ENCODE data around the gene PHOX2A. TPM values are rescaled to one million over a fixed set of nuclear protein-coding genes. Genes with fewer than 3 reads are reported as not detected.

The PHOX2A gene
- polyA plus RNA-seq, 1 experiment = not detected

DNA sequence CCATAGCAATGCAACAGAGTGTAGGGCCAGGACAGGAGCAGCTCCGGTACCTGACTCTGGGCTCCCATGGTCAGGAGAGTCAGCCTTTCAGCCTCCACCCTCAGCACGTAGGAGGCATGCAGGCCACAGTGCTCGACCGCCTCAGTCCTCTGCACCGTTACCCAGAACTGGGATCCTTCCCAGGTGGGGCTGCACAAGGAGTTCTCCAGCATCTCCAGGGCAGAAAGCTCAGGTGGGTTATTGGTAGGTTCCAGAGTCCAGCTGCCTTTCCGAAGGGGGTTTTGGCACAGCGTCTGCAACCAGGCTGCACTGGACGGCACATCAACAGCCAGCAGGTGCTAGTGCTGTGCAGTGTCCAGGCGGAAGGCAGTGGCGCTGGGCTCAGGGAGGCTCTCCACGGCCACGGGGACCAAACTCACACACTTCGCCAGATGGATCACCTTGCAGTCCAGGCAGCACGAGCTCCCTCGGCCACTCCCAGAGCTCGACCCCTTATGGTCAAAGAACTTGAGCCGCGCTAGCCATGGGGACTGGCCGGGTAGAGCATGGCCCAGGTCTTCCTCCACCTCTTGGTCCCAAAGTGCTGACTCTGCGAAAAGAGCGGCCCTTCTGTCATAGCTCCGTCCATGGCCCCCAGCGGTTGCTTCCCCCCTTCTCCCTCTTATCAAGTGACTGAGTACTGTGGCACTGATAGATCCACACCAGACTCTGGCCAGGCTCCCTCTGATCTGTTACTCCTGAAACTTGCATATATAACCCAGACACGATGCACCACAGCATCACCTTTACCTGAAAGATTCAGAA, 6.9 kb upstream of the PHOX2A start:
- POLR2A ChIA-PET = no interaction called here

DNA sequence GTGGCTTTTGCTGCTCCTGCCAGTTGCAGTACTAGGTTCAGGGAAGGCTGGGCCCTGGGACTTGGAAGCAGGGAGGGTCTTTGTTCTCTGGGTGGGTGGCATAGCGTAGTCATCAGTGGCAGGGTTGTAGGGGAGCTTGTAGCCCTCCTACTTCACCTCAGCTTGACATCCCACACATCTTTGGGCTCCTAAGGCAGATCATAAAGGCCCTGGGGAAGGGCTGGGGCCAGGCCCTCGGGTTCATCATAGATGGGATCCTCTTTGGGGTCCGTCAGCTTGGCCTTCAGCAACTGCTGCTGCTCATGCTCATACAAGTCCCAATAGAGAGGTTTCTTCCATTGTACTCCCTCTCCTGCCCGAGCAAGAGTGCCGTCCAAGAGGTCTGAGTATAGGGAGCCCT, 6.0 kb upstream of the PHOX2A start:
- Histone ChIP-seq H3K36me3 (ENCODE audit: control insufficient read depth, insufficient read depth, low read length) (no peaks in the 10 kb centered on the region), H3K27me3 (ENCODE audit: control insufficient read depth, insufficient read depth, low read length) (peaks cover 29% of the 10 kb centered on the region), H3K4me3 (ENCODE audit: low read depth, low read length) (no peak overlapping the region)
- no peak for DNase-seq (ENCODE audit: low read depth)
- POLR2A ChIA-PET = no interaction called here
- CTCF ChIA-PET = no interaction called here
- TF ChIP-seq, protein P1, sequence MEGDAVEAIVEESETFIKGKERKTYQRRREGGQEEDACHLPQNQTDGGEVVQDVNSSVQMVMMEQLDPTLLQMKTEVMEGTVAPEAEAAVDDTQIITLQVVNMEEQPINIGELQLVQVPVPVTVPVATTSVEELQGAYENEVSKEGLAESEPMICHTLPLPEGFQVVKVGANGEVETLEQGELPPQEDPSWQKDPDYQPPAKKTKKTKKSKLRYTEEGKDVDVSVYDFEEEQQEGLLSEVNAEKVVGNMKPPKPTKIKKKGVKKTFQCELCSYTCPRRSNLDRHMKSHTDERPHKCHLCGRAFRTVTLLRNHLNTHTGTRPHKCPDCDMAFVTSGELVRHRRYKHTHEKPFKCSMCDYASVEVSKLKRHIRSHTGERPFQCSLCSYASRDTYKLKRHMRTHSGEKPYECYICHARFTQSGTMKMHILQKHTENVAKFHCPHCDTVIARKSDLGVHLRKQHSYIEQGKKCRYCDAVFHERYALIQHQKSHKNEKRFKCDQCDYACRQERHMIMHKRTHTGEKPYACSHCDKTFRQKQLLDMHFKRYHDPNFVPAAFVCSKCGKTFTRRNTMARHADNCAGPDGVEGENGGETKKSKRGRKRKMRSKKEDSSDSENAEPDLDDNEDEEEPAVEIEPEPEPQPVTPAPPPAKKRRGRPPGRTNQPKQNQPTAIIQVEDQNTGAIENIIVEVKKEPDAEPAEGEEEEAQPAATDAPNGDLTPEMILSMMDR (IDR thresholded peaks at IDR 0.05; ENCODE audit: insufficient read depth, low read depth, low read length) = no peak

More for the DNA sequence above, 6.9 kb upstream of the PHOX2A start:
- CTCF ChIA-PET = no interaction called here
- Histone ChIP-seq H3K36me3 (ENCODE audit: control insufficient read depth, insufficient read depth, low read length) (no peaks in the 10 kb centered on the region), H3K27me3 (ENCODE audit: control insufficient read depth, insufficient read depth, low read length) (peaks cover 25% of the 10 kb centered on the region), H3K4me3 (ENCODE audit: low read depth, low read length) (no peak overlapping the region)
- TF ChIP-seq, protein P1 (IDR thresholded peaks at IDR 0.05; ENCODE audit: insufficient read depth, low read depth, low read length) = no peak
- no peak for DNase-seq (ENCODE audit: low read depth)

DNA sequence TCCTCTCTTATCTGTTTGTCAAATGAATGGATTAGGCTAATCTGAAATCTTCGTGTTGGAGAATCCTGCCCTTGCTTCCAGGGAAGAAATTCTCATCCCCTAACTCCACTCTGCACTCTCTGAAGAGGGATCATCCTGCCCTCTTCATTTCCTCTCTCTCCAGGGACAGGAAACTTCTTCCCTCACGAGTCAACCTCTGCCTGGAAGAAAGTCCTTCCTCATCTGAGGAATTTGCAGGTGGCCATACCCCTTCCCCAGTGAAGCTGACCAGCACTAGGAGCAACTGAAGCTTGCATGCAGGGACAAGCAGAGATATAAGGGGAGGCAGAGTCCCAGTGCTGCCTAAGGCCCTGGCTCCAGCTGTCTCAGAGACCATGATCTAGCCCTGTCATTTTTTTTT, 3.6 kb upstream of the PHOX2A start:
- TF ChIP-seq, protein P1 (IDR thresholded peaks at IDR 0.05; ENCODE audit: insufficient read depth, low read depth, low read length) = no peak
- H3K4me3 ChIP-seq (ENCODE audit: low read depth, low read length) = no peak overlapping the region
- no peaks in the 10 kb centered on the region for H3K36me3 ChIP-seq (ENCODE audit: control insufficient read depth, insufficient read depth, low read length)
- no peak for DNase-seq (ENCODE audit: low read depth)
- POLR2A ChIA-PET = interaction anchor here (0.6 kb wide), 1 partner anchor 105 kb away, joined by 3 read pairs; no protein-coding TSS in a partner anchor
- CTCF ChIA-PET = interaction anchor here (0.5 to 1.2 kb wide), 2 partner anchors 10 to 157 kb away, joined by 3 read pairs; no protein-coding TSS in a partner anchor
- H3K27me3 ChIP-seq (ENCODE audit: control insufficient read depth, insufficient read depth, low read length) = peaks cover 36% of the 10 kb centered on the region

DNA sequence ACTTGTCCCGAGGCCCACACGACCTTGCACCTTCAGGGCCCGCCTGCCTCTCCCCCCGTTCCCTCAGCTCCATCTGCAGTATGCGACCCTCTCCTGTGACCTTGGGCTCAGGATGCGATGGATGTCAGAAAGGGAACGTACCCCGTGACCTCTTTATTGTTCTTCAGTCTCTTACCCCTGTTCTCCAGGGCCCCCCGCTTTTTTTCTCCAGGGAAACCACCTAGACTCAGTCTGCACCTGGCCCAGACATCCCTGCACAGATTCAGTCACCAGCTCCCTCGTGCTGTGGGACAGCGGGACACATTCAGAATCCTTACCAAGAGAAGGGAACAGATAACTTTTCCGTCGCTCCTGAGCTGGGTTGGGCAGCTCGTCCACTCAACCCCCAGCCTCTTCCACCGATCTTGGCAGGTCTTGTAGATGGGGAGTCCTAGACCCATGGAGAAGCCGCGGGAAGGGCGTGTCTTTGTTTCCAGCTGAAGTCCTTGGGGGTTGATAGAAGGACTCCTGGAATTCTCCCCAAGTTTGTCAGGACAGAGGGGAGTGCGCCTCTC, 1.4 kb upstream of the PHOX2A start:
- H3K4me3 ChIP-seq (ENCODE audit: low read depth, low read length) = no peak overlapping the region
- peaks cover 43% of the 10 kb centered on the region for H3K27me3 ChIP-seq (ENCODE audit: control insufficient read depth, insufficient read depth, low read length)
- TF ChIP-seq, protein P1 (IDR thresholded peaks at IDR 0.05; ENCODE audit: insufficient read depth, low read depth, low read length) = no peak
- DNase-seq (ENCODE audit: low read depth) = no peak
- POLR2A ChIA-PET = no interaction called here
- CTCF ChIA-PET = interaction anchor here (0.8 to 1.4 kb wide), 3 partner anchors 9 to 185 kb away, joined by 3 to 4 read pairs (median 3); no protein-coding TSS in a partner anchor
- no peaks in the 10 kb centered on the region for H3K36me3 ChIP-seq (ENCODE audit: control insufficient read depth, insufficient read depth, low read length)
